Calu3 (cell line): Measurements from ENCODE around the gene ESAM. TPM values are rescaled to one million over a fixed set of nuclear protein-coding genes. Genes with fewer than 3 reads are reported as not detected.

Experiments
- Bru-seq: library from RNA; stranded (reverse); fragments of 400-500 nt; gene quantifications from one replicate; lab custom pipeline; 2021; lab: Mats Ljungman, UMichigan
- BruChase-seq, 2 experiments: library from RNA; stranded (reverse); fragments of 400-500 nt; gene quantifications; one replicate each; lab custom pipeline; 2021; lab: Mats Ljungman, UMichigan
- BruUV-seq: library from RNA; stranded (reverse); fragments of 400-500 nt; replicated peaks from 2 replicates; lab custom pipeline; 2021; lab: Mats Ljungman, UMichigan
- CTCF ChIA-PET: fragments of 300-600 bp; sonication (Branson Sonifier 250); formaldehyde crosslinking; loops from one replicate; lab custom pipeline; 2022; ENCODE audit warnings: antibody characterized with exemption; lab: Charles Lee
- DNase-seq: peaks from one replicate; pipeline ENCODE4 v3.0.0; 2022
- H3K27ac Mint-ChIP-seq: one replicate; pipeline ENCODE4 v1.8.0; 2022; ENCODE audit warnings: mixed read lengths; ENCODE audit not compliant: unreplicated experiment
- H3K27me3 Mint-ChIP-seq: one replicate; pipeline ENCODE4 v1.8.0; 2022; ENCODE audit warnings: mixed read lengths; ENCODE audit not compliant: unreplicated experiment
- H3K36me3 Mint-ChIP-seq: one replicate; pipeline ENCODE4 v1.8.0; 2022; ENCODE audit warnings: mild to moderate bottlenecking, moderate library complexity, mixed read lengths; ENCODE audit not compliant: insufficient read depth, unreplicated experiment
- H3K4me1 Mint-ChIP-seq: one replicate; pipeline ENCODE4 v1.8.0; 2022; ENCODE audit warnings: mild to moderate bottlenecking, low read depth, mixed read lengths; ENCODE audit not compliant: unreplicated experiment
- H3K4me3 Mint-ChIP-seq: one replicate; pipeline ENCODE4 v1.8.0; 2022; ENCODE audit warnings: mild to moderate bottlenecking, low read depth, moderate library complexity, mixed read lengths; ENCODE audit not compliant: unreplicated experiment
- H3K9me3 Mint-ChIP-seq: one replicate; pipeline ENCODE4 v1.8.0; 2022; ENCODE audit warnings: low read depth, mixed read lengths; ENCODE audit not compliant: unreplicated experiment
- CTCF ChIP-seq: fragments of 200-600 bp; IDR thresholded peaks from one replicate; pipeline ENCODE4 v1.8.0; 2022; ENCODE audit warnings: antibody characterized with exemption; ENCODE audit not compliant: unreplicated experiment
- intact Hi-C: fragments of 100-400 bp; cut with micrococcal nuclease; formaldehyde crosslinking; loops from one replicate; pipeline ENCODE4 v1.10.0; 2022; ENCODE audit not compliant: unreplicated experiment
- long read RNA-seq: library from polyadenylated mRNA; stranded (forward); transcript quantifications from one replicate; pipeline ENCODE4 v2.0.0, GENCODE V29; 2022
- total RNA-seq: library from RNA; stranded (reverse); gene quantifications from 2 replicates; pipeline ENCODE4 v1.2.3, GENCODE V29; 2022

Gene ESAM
- 1.0 and 1.1 TPM in 2 replicates for total RNA-seq
- percentile 15 among the genes with signal in this experiment for Bru-seq, nascent RNA
- BruChase-seq, experiment 1, labeled RNA remaining after a 6-hour chase, result percentile 34 among the genes with signal in this experiment
- percentile 34 among the genes with signal in this experiment for BruChase-seq, experiment 2, labeled RNA remaining after a 2-hour chase
- long read RNA-seq, partial matches to known transcripts, result 0 of 2 reads
- long read RNA-seq, other reads (novel, unspliced or antisense), result 1 of 2 reads

GRCh38 chr11:124762105-124762623 lies at the start of gene ESAM:
ESAM (minus strand) TSS chr11:124762290; CDS start chr11:124762154, 136 bp downstream.
- no TSS peak for BruUV-seq
- intact Hi-C loops, result loop anchor here (2.0 to 5.0 kb wide), 2 partner anchors 15 to 35 kb away; no protein-coding TSS in a partner anchor
- H3K36me3 Mint-ChIP-seq, result peaks cover 16% of the 10 kb centered on the region
- no peaks in the 10 kb centered on the region for H3K9me3 Mint-ChIP-seq
- H3K27ac Mint-ChIP-seq, result no peak within 1 kb of the TSS
- H3K4me3 Mint-ChIP-seq, result peak within 1 kb of the TSS; percentile 72
- DNase-seq, result peak; percentile 64
- H3K27me3 Mint-ChIP-seq, result no peaks in the 10 kb centered on the region
- TF ChIP-seq CTCF, result no peak
- CTCF ChIA-PET, result interaction anchor here (2.9 to 3.0 kb wide), 2 partner anchors 16 to 93 kb away, joined by 13 to 16 read pairs; no protein-coding TSS in a partner anchor
- peaks cover 8% of the 10 kb centered on the region for H3K4me1 Mint-ChIP-seq

GRCh38 chr11:124811399-124812125 lies 49.5 kb upstream of the ESAM start:
- DNase-seq, result no peak
- CTCF ChIA-PET, result no interaction called here
- Mint-ChIP-seq H3K36me3 (no peaks in the 10 kb centered on the region), H3K4me3 (no peak overlapping the region), H3K27me3 (peaks cover 35% of the 10 kb centered on the region), H3K9me3 (no peaks in the 10 kb centered on the region), H3K27ac (no peak overlapping the region), H3K4me1 (no peaks in the 10 kb centered on the region)
- no TSS peak for BruUV-seq
- intact Hi-C loops, result no loop called here
- no peak for TF ChIP-seq CTCF

GRCh38 chr11:124807660-124808270 lies 45.7 kb upstream of the ESAM start:
- Mint-ChIP-seq H3K27me3 (peaks cover 18% of the 10 kb centered on the region), H3K9me3 (no peaks in the 10 kb centered on the region), H3K36me3 (no peaks in the 10 kb centered on the region), H3K27ac (no peak overlapping the region), H3K4me1 (no peaks in the 10 kb centered on the region), H3K4me3 (no peak overlapping the region)
- CTCF ChIA-PET, result no interaction called here
- no TSS peak for BruUV-seq
- DNase-seq, result no peak
- intact Hi-C loops, result no loop called here
- TF ChIP-seq CTCF, result no peak

GRCh38 chr11:124807201-124807600 lies 45.1 kb upstream of the ESAM start:
- BruUV-seq, result no TSS peak
- no peak for TF ChIP-seq CTCF
- Mint-ChIP-seq H3K27me3 (peaks cover 12% of the 10 kb centered on the region), H3K9me3 (no peaks in the 10 kb centered on the region), H3K4me3 (no peak overlapping the region), H3K27ac (no peak overlapping the region), H3K36me3 (no peaks in the 10 kb centered on the region), H3K4me1 (no peaks in the 10 kb centered on the region)
- no peak for DNase-seq
- intact Hi-C loops, result no loop called here
- CTCF ChIA-PET, result no interaction called here
